HK-2 (cell line): ENCODE measurements around the gene PLSCR3.

Experiments
- DNase-seq: peaks from one replicate; pipeline ENCODE4 v3.0.0-alpha.2; 2018; ENCODE audit not compliant: unreplicated experiment

The PLSCR3 gene

GRCh38 chr17:7394452-7395191 lies at the start of gene PLSCR3:
Gene PLSCR3 (minus strand): TSS chr17:7394525. CDS start chr17:7394110, 415 bp downstream.
- peak; percentile 88 for DNase-seq

GRCh38 chr17:7443499-7444485 lies 49.5 kb upstream of the PLSCR3 start:
- no peak for DNase-seq

- no peak for DNase-seq
These were observed 47.8 kb upstream of the PLSCR3 start for GRCh38 chr17:7442142-7442541.

GRCh38 chr17:7441266-7441665 lies 46.9 kb upstream of the PLSCR3 start:
- DNase-seq: no peak

GRCh38 chr17:7440834-7441195 lies 46.5 kb upstream of the PLSCR3 start:
- DNase-seq: peak; percentile 85

- DNase-seq: peak; percentile 78
These were observed 45.9 kb upstream of the PLSCR3 start for GRCh38 chr17:7440113-7440833.

- no peak for DNase-seq
These were observed 45.3 kb upstream of the PLSCR3 start, which contains the start of gene FGF11 for GRCh38 chr17:7439462-7440112. Gene FGF11 (plus strand): TSS chr17:7439512. CDS start chr17:7439621, 109 bp downstream.

GRCh38 chr17:7438656-7439460 lies 44.5 kb upstream of the PLSCR3 start:
- no peak for DNase-seq

- no peak for DNase-seq
These were observed 43.8 kb upstream of the PLSCR3 start for GRCh38 chr17:7437950-7438614.

GRCh38 chr17:7437369-7437863 lies 43.1 kb upstream of the PLSCR3 start:
- DNase-seq: no peak

- DNase-seq: peak; percentile 73
These were observed 42.4 kb upstream of the PLSCR3 start for GRCh38 chr17:7436556-7437368.

GRCh38 chr17:7435676-7436555 lies 41.6 kb upstream of the PLSCR3 start:
- peak; percentile 68 for DNase-seq

- DNase-seq: no peak
These were observed 38.0 kb upstream of the PLSCR3 start for GRCh38 chr17:7432296-7432695.

- no peak for DNase-seq
These were observed 36.9 kb upstream of the PLSCR3 start for GRCh38 chr17:7431231-7431630.

- no peak for DNase-seq
These were observed 35.4 kb upstream of the PLSCR3 start for GRCh38 chr17:7429722-7430121.

GRCh38 chr17:7428557-7428956 lies 34.2 kb upstream of the PLSCR3 start, which contains the start of gene SPEM3:
Gene SPEM3 (plus strand): TSS chr17:7428857. CDS start chr17:7428903, 46 bp downstream.
- no peak for DNase-seq

- DNase-seq: no peak
These were observed 33.2 kb upstream of the PLSCR3 start for GRCh38 chr17:7427549-7427948.
